HepG2 (cell line): ENCODE measurements around the gene VTN. TPM values are rescaled to one million over a fixed set of nuclear protein-coding genes. Genes with fewer than 3 reads are reported as not detected.
A peak's percentile ranks its signal among the peaks of the same experiment; 100 is the strongest.

Source experiments
- CENPT ChIP-seq: sonication (generic); formaldehyde crosslinking; IDR thresholded peaks from 2 replicates; pipeline ENCODE4 v1.8.0; 2022; ENCODE audit warnings: low read depth, mild to moderate bottlenecking, moderate library complexity, missing genetic modification reagents
- E2F2 ChIP-seq: sonication (generic); formaldehyde crosslinking; IDR thresholded peaks from 2 replicates; pipeline ENCODE4 v1.4.0; 2020; ENCODE audit warnings: missing genetic modification reagents, borderline replicate concordance
- ELK4 ChIP-seq: sonication (generic); formaldehyde crosslinking; IDR thresholded peaks from 2 replicates; pipeline ENCODE4 v1.9.0; 2021; ENCODE audit warnings: missing genetic modification reagents, borderline replicate concordance
- GPBP1L1 ChIP-seq: sonication (generic); formaldehyde crosslinking; IDR thresholded peaks from 2 replicates; pipeline ENCODE4 v1.5.0; 2020; ENCODE audit warnings: mild to moderate bottlenecking, missing genetic modification reagents
- JARID2 ChIP-seq: sonication (generic); formaldehyde crosslinking; IDR thresholded peaks from 2 replicates; pipeline ENCODE4 v1.8.1; 2023; ENCODE audit warnings: missing genetic modification reagents, inconsistent platforms; ENCODE audit not compliant: insufficient replicate concordance
- JDP2 ChIP-seq: sonication (generic); formaldehyde crosslinking; IDR thresholded peaks from 2 replicates; pipeline ENCODE4 v1.8.1; 2022; ENCODE audit warnings: missing genetic modification reagents, borderline replicate concordance
- MAX ChIP-seq: IDR thresholded peaks from 2 replicates; pipeline ENCODE4 v1.6.1; 2012; ENCODE audit warnings: inconsistent platforms
- MYNN ChIP-seq: sonication (generic); formaldehyde crosslinking; IDR thresholded peaks from 2 replicates; pipeline ENCODE4 v1.4.0; 2020; ENCODE audit warnings: mild to moderate bottlenecking, low read depth, missing genetic modification reagents
- NFKB2 ChIP-seq: sonication (generic); formaldehyde crosslinking; IDR thresholded peaks from 2 replicates; pipeline ENCODE4 v1.4.0; 2020; ENCODE audit warnings: missing genetic modification reagents, borderline replicate concordance
- RARG ChIP-seq: sonication (generic); formaldehyde crosslinking; IDR thresholded peaks from 2 replicates; pipeline ENCODE4 v1.4.0; 2020; ENCODE audit warnings: low read depth, mild to moderate bottlenecking, missing genetic modification reagents
- RXRA ChIP-seq: sonication (generic); formaldehyde crosslinking; IDR thresholded peaks from 2 replicates; pipeline ENCODE4 v1.5.1; 2020; ENCODE audit warnings: missing genetic modification reagents
- SALL2 ChIP-seq: sonication (generic); formaldehyde crosslinking; IDR thresholded peaks from 2 replicates; pipeline ENCODE4 v1.8.1; 2023; ENCODE audit warnings: mild to moderate bottlenecking, missing genetic modification reagents, inconsistent platforms
- SIX4 ChIP-seq: sonication (generic); formaldehyde crosslinking; IDR thresholded peaks from 2 replicates; pipeline ENCODE4 v1.4.0; 2020; ENCODE audit warnings: missing genetic modification reagents
- SMAD9 ChIP-seq: sonication (generic); formaldehyde crosslinking; IDR thresholded peaks from 2 replicates; pipeline ENCODE4 v1.5.1; 2020; ENCODE audit warnings: mild to moderate bottlenecking, missing genetic modification reagents
- SP2 ChIP-seq: sonication (generic); formaldehyde crosslinking; IDR thresholded peaks from 2 replicates; pipeline ENCODE4 v1.5.1; 2020; ENCODE audit warnings: mild to moderate bottlenecking, missing genetic modification reagents
- SRSF4 ChIP-seq: fragments of 200-400 bp; formaldehyde crosslinking; IDR thresholded peaks from one replicate; pipeline ENCODE4 v1.6.1; 2018; ENCODE audit warnings: mild to moderate bottlenecking, low read depth, low read length, moderate library complexity; ENCODE audit not compliant: poor library complexity, severe bottlenecking
- TEAD3 ChIP-seq: optimal IDR thresholded peaks from 2 replicates; pipeline ENCODE3; 2016; ENCODE audit warnings: borderline replicate concordance
- ZBTB7A ChIP-seq: sonication (generic); formaldehyde crosslinking; IDR thresholded peaks from 2 replicates; pipeline ENCODE4 v1.8.0; 2022; ENCODE audit warnings: mild to moderate bottlenecking, missing genetic modification reagents
- ZFP36 ChIP-seq: fragments of 150-350 bp; IDR thresholded peaks from 2 replicates; pipeline ENCODE4 v1.6.1; 2018; ENCODE audit warnings: borderline replicate concordance, low read length, low read depth; ENCODE audit not compliant: partially characterized antibody
- ZNF264 ChIP-seq: sonication (generic); formaldehyde crosslinking; IDR thresholded peaks from 2 replicates; pipeline ENCODE4 v1.4.0; 2020; ENCODE audit warnings: missing genetic modification reagents
- polyA plus RNA-seq, 8 experiments: library from polyadenylated mRNA; depleted of rRNA in 3 of 8; stranded (reverse) in 7 of 8; unstranded in 1 of 8; fragments of >200 nt; fragmentation: Illumina TruSeq in 4 of 8; extraction: Trizol in 4 of 8; gene quantifications; 2 replicates each; pipeline versions ENCODE4 v1.2.1 to v1.2.3, GENCODE V29; 2011 to 2016; ENCODE audit warnings: low read depth in 4 of 8, missing spikeins in 1 of 8, mixed read lengths in 1 of 8; ENCODE audit not compliant: insufficient read depth in 1 of 8
- total RNA-seq, 5 experiments: library from RNA; depleted of rRNA; stranded (reverse); fragments of >200 nt; fragmentation: Illumina TruSeq; extraction: Trizol; gene quantifications; 2 replicates each; pipeline ENCODE4 v1.2.3, GENCODE V29; 2016; ENCODE audit warnings: low read depth in 1 of 5

VTN gene
- total and polyA plus RNA-seq, 2 of the 13 experiments (the other 11 are each of a cell fraction or from before 2014, with no cell fraction given): 108 to 131 TPM

- TF ChIP-seq SRSF4 (no peak), NFKB2 (CRISPR knock-in tag) (no peak; the same call in 1 of the 2 replicates), SP2 (CRISPR knock-in tag) (no peak), E2F2 (CRISPR knock-in tag) (no peak), TEAD3 (CRISPR knock-in tag) (peak; percentile 79), RARG (CRISPR knock-in tag) (no peak), ZFP36 (no peak), JARID2 (CRISPR knock-in tag) (no peak), GPBP1L1 (CRISPR knock-in tag) (no peak), MAX (peak; percentile 65), ELK4 (no peak), SALL2 (CRISPR knock-in tag) (peak; percentile 89), MYNN (CRISPR knock-in tag) (no peak), ZBTB7A (CRISPR knock-in tag) (peak; percentile 91), ZNF264 (CRISPR knock-in tag) (peak; percentile 89), SMAD9 (CRISPR knock-in tag) (no peak), SIX4 (CRISPR knock-in tag) (peak; percentile 63), JDP2 (CRISPR knock-in tag) (no peak; the same call in 1 of the 2 replicates), CENPT (no peak), RXRA (CRISPR knock-in tag) (peak; percentile 89; the same call in 1 of the 2 replicates)
Measured at GRCh38 chr17:28368306-28368831, 1.7 kb downstream of the VTN start (continued).
